ENCODE results near the gene BCL2L1.
"Not testable (repeated sequence)": the region's sequence is repeated elsewhere in the genome, so short reads cannot be mapped to it uniquely, and the experiment has no call there.

Gene BCL2L1

GRCh38 chr20:31648104-31648503 lies 74.6 kb downstream of the BCL2L1 start:
- not testable (repeated sequence) for DNase-seq (ENCODE audit: low read depth in 3 of 3)

- DNase-seq (ENCODE audit: low read depth in 3 of 3), result no peak
Observed at GRCh38 chr20:31644701-31645100, 78.0 kb downstream of the BCL2L1 start.

GRCh38 chr20:31643522-31643921 lies 79.1 kb downstream of the BCL2L1 start:
- DNase-seq (ENCODE audit: low read depth in 3 of 3), result no peak

- no peak for DNase-seq (ENCODE audit: low read depth in 3 of 3)
Observed at GRCh38 chr20:31642837-31643236, 79.8 kb downstream of the BCL2L1 start.

- DNase-seq (ENCODE audit: low read depth in 3 of 3), result no peak
Observed at GRCh38 chr20:31641391-31641790, 81.3 kb downstream of the BCL2L1 start.

- DNase-seq (ENCODE audit: low read depth in 3 of 3), result no peak
Observed at GRCh38 chr20:31640259-31640658, 82.4 kb downstream of the BCL2L1 start.

- no peak for DNase-seq (ENCODE audit: low read depth in 3 of 3)
Observed at GRCh38 chr20:31638816-31639215, 83.9 kb downstream of the BCL2L1 start.

GRCh38 chr20:31638317-31638716 lies 84.4 kb downstream of the BCL2L1 start:
- DNase-seq (ENCODE audit: low read depth in 3 of 3), result no peak

- no peak for DNase-seq (ENCODE audit: low read depth in 3 of 3)
Observed at GRCh38 chr20:31637660-31638059, 85.0 kb downstream of the BCL2L1 start, which contains the start of gene COX4I2. COX4I2 (plus strand) TSS chr20:31637912; CDS start chr20:31639018, 1,106 bp downstream.

GRCh38 chr20:31633339-31633914 lies 89.2 kb downstream of the BCL2L1 start:
- no peak for DNase-seq (ENCODE audit: low read depth in 3 of 3)

GRCh38 chr20:31632548-31633338 lies 89.9 kb downstream of the BCL2L1 start:
- no peak for DNase-seq (ENCODE audit: low read depth in 3 of 3)

- DNase-seq (ENCODE audit: low read depth in 3 of 3), result no peak
Observed at GRCh38 chr20:31630187-31630790, 92.4 kb downstream of the BCL2L1 start.

- not testable (repeated sequence) for DNase-seq (ENCODE audit: low read depth in 3 of 3)
Observed at GRCh38 chr20:31628057-31628456, 94.6 kb downstream of the BCL2L1 start.

GRCh38 chr20:31626534-31626933 lies 96.1 kb downstream of the BCL2L1 start:
- not testable (repeated sequence) for DNase-seq (ENCODE audit: low read depth in 3 of 3)

GRCh38 chr20:31623123-31623505 lies 99.6 kb downstream of the BCL2L1 start:
- not testable (repeated sequence) for DNase-seq (ENCODE audit: low read depth in 3 of 3)

- no peak for DNase-seq (ENCODE audit: low read depth in 3 of 3)
Observed at GRCh38 chr20:31620246-31620645, 102.4 kb downstream of the BCL2L1 start.

GRCh38 chr20:31617432-31618104 lies 105.1 kb downstream of the BCL2L1 start:
- DNase-seq (ENCODE audit: low read depth in 3 of 3), result no peak

- no peak for DNase-seq (ENCODE audit: low read depth in 3 of 3)
Observed at GRCh38 chr20:31615416-31615815, 107.3 kb downstream of the BCL2L1 start.
